ENCODE data around the gene IL15RA. TPM values are rescaled to one million over a fixed set of nuclear protein-coding genes. Genes with fewer than 3 reads are reported as not detected.

The IL15RA gene, protein sequence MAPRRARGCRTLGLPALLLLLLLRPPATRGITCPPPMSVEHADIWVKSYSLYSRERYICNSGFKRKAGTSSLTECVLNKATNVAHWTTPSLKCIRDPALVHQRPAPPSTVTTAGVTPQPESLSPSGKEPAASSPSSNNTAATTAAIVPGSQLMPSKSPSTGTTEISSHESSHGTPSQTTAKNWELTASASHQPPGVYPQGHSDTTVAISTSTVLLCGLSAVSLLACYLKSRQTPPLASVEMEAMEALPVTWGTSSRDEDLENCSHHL
- total RNA-seq (2021; fragmentation: NEBNext Ultra II Directional; extraction: Animal tissue kit (Norgen Biotek cat#: 25700)) (0.98 and 1.3 TPM in 2 replicates), polyA plus RNA-seq (2011; rRNA removed) (1.4 and 2.5 TPM in 2 replicates), polyA minus RNA-seq (2011; rRNA and poly(A)+ RNA removed) (0.27 and 1.7 TPM in 2 replicates)
- 1.5 TPM for polyA plus RNA-seq (2011; cell fraction: cytosol; rRNA removed)
- 2.1 TPM for polyA plus RNA-seq (2011; cell fraction: nucleus; rRNA removed)
- 0.44 to 1.1 TPM (median 0.83 TPM) in 4 replicates for polyA plus RNA-seq (2012, experiment 1 of 2)
- 1.2 TPM for polyA plus RNA-seq (2012, experiment 2 of 2)
- polyA plus RNA-seq (2013, experiment 1 of 2) = 1.1 TPM
- polyA plus RNA-seq (2013, experiment 2 of 2) = 0.81 TPM
- not detected for polyA minus RNA-seq (2011; cell fraction: cytosol; rRNA and poly(A)+ RNA removed)
- 2.3 TPM for polyA minus RNA-seq (2011; cell fraction: nucleus; rRNA and poly(A)+ RNA removed)
- long read RNA-seq, experiment 1, partial matches to known transcripts = 0 of 1 reads
- long read RNA-seq, experiment 1, other reads (novel, unspliced or antisense) = 1 of 1 reads
- long read RNA-seq, experiment 2 = 0 reads

GRCh38 chr10:5977471-5978229, at the start of gene IL15RA:
TSS of gene IL15RA (minus strand) at chr10:5977543. CDS start at chr10:5977492, 51 bp downstream.
- H3K27me3 ChIP-seq (replicated peaks in 1 of 4; ENCODE audit: control insufficient read depth in 3 of 4, extremely low read depth in 1 of 4, insufficient read depth in 3 of 4, low read length in 3 of 4) = peaks cover 3 to 43% (median 36%) of the 10 kb centered on the region in 4 experiments
- peak within 1 kb of the TSS; percentile 83; the same call in 1 of the 2 replicates for H2AFZ ChIP-seq (ENCODE audit: low read length)
- H4K8ac ChIP-seq (ENCODE audit: extremely low read depth, insufficient read depth, low read length) = no peak within 1 kb of the TSS; the same call in 1 of the 2 replicates
- H3K56ac ChIP-seq (replicated peaks; ENCODE audit: insufficient read length, low read depth, low read length) = no peak within 1 kb of the TSS
- WGBS, 2 experiments (ENCODE audit: extremely low coverage in 1 of 2, insufficient coverage in 1 of 2, insufficient read length in 1 of 2, insufficient replicate concordance in 2 of 2, low coverage in 1 of 2, low lambda C conversion rate in 2 of 2, missing lambda C conversion rate in 1 of 2) = 2% methylated on average over 52 of the region's 80 CpGs; no CpG with 5 or more reads in 1 of the 2 experiments
- H3K4me2 ChIP-seq (ENCODE audit: insufficient read depth in 1 of 2, low read depth in 2 of 2, low read length in 2 of 2) = peak within 1 kb of the TSS; percentile 77 to 90
- peak within 1 kb of the TSS; percentile 75 to 80 (median 79) for H3K4me3 ChIP-seq (ENCODE audit: extremely low read depth in 1 of 4, insufficient read depth in 2 of 4, low read depth in 3 of 4, low read length in 4 of 4)
- H3K79me2 ChIP-seq (ENCODE audit: control insufficient read depth in 1 of 2, insufficient read depth in 2 of 2, low read length in 2 of 2) = no peaks in the 10 kb centered on the region
- no peak within 1 kb of the TSS for H4K91ac ChIP-seq (replicated peaks; ENCODE audit: insufficient read length, low read length)
- H2BK5ac ChIP-seq (ENCODE audit: low read depth, low read length) = peak within 1 kb of the TSS; percentile 44; the same call in 1 of the 2 replicates
- no peak within 1 kb of the TSS for H2AK5ac ChIP-seq (ENCODE audit: low read depth, low read length)
- DNase-seq (ENCODE audit: low read depth in 1 of 2, low spot score in 2 of 2) = peak in 1 of 2 experiments; percentile 81
- no peaks in the 10 kb centered on the region for H3K9me3 ChIP-seq (ENCODE audit: insufficient read depth in 2 of 2, low read depth in 1 of 2, low read length in 1 of 2)
- H3K36me3 ChIP-seq (ENCODE audit: control insufficient read depth in 2 of 4, insufficient read depth in 4 of 4, low read length in 3 of 4) = no peaks in the 10 kb centered on the region
- POLR2A ChIA-PET (ENCODE audit: partially characterized antibody) = interaction anchor here (0.7 to 2.1 kb wide), 5 partner anchors 33 to 225 kb away, joined by 3 to 6 read pairs (median 3); partner anchors contain the start of genes ANKRD16, FBH1 and PFKFB3
- H3K4me1 ChIP-seq (replicated peaks in 1 of 4; ENCODE audit: control insufficient read depth in 3 of 4, insufficient read depth in 4 of 4, low read length in 3 of 4) = peaks cover 0 to 3% (median 1%) of the 10 kb centered on the region in 4 experiments; a peak in 2 of 7 replicates
- no peak for FAIRE-seq
- no peak within 1 kb of the TSS for H3K4ac ChIP-seq (replicated peaks; ENCODE audit: insufficient read length, low read depth, low read length)
- H2BK120ac ChIP-seq (replicated peaks; ENCODE audit: low read depth, low read length) = no peak within 1 kb of the TSS
- no peak within 1 kb of the TSS for H2BK15ac ChIP-seq (ENCODE audit: low read length)
- H3K9ac ChIP-seq (replicated peaks in 1 of 4; ENCODE audit: extremely low read depth in 1 of 4, low read depth in 3 of 4, low read length in 3 of 4) = peak within 1 kb of the TSS in 3 of 4 experiments; percentile 38 to 56 (median 56); a peak in 4 of 7 replicates
- peaks cover 14% of the 10 kb centered on the region for H3K23me2 ChIP-seq (ENCODE audit: low read depth, low read length)
- no peak within 1 kb of the TSS for H3K14ac ChIP-seq (ENCODE audit: insufficient read length)
- CTCF ChIA-PET (ENCODE audit: partially characterized antibody) = interaction anchor here (0.6 to 1.2 kb wide), 3 partner anchors 25 to 225 kb away, joined by 3 to 4 read pairs (median 3); partner anchors contain the start of gene PFKFB3
- H3K18ac ChIP-seq (ENCODE audit: extremely low read depth, low read length) = peak within 1 kb of the TSS; percentile 68
- no peak within 1 kb of the TSS for H2BK20ac ChIP-seq (ENCODE audit: low read length)
- no peak within 1 kb of the TSS for H3K27ac ChIP-seq (ENCODE audit: low read depth, low read length)
- H3K79me1 ChIP-seq (ENCODE audit: low read depth, low read length) = no peaks in the 10 kb centered on the region
- H4K5ac ChIP-seq (ENCODE audit: insufficient read length, low read depth, low read length) = no peak within 1 kb of the TSS
- no peak within 1 kb of the TSS for H3K23ac ChIP-seq (ENCODE audit: insufficient read length)
- H2BK12ac ChIP-seq (ENCODE audit: low read depth, low read length) = peak within 1 kb of the TSS; percentile 87; the same call in 1 of the 2 replicates
- peaks cover 0 to 2% of the 10 kb centered on the region in 2 experiments for H4K20me1 ChIP-seq (replicated peaks in 1 of 2; ENCODE audit: control insufficient read depth in 1 of 2, insufficient read depth in 2 of 2, low read length in 2 of 2)
- TF ChIP-seq CBX8 (IDR thresholded peaks at IDR 0.05; ENCODE audit: borderline replicate concordance, low read depth, low read length) = no peak
- peak; percentile 1; the same call in 1 of the 2 replicates for TF ChIP-seq MAFK (IDR thresholded peaks at IDR 0.05; ENCODE audit: low read depth, low read length)
- no peak for TF ChIP-seq HDAC2 (IDR thresholded peaks at IDR 0.05; ENCODE audit: borderline replicate concordance in 1 of 2, low read depth in 2 of 2, low read length in 2 of 2)
- TF ChIP-seq, protein P1, sequence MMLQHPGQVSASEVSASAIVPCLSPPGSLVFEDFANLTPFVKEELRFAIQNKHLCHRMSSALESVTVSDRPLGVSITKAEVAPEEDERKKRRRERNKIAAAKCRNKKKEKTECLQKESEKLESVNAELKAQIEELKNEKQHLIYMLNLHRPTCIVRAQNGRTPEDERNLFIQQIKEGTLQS (IDR thresholded peaks at IDR 0.05; ENCODE audit: insufficient read depth, low read depth, low read length) = no peak
- TF ChIP-seq EZH2 (IDR thresholded peaks at IDR 0.05; ENCODE audit: low read depth, low read length, severe bottlenecking) = peak; percentile 74
- no peak for TF ChIP-seq POLR2A (IDR thresholded peaks at IDR 0.05; ENCODE audit: control extremely low read depth in 1 of 2, low read depth in 2 of 2, low read length in 2 of 2)
- peak; percentile 77 for TF ChIP-seq ASH2L (IDR thresholded peaks at IDR 0.05; ENCODE audit: low read length)
